ENCODE measurements around the gene WFDC8.
"Not testable (repeated sequence)": the region's sequence is repeated elsewhere in the genome, so short reads cannot be mapped to it uniquely, and the experiment has no call there.

WFDC8 gene

DNA sequence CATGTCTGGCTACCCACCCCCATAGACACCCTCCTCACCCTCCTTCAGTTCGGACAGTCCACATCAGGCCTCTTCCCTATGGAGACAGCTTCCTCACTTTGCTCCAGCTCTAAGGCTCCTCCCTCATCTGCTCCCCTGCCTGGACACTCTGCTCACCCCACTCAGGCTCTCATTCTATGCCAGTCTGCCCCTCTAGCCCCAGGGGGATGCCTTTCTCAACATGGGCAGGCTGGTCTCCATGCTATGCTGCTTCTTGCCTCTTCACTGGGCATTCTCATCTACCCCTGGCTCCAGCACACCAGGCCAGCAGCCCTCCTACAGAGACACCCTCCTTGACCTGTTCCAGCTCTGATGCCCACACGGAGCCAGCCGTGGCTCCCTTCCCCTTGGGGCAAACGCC lies at the start of gene WFDC8:
TSS of gene WFDC8 (minus strand) at position 101 of the 400 bp plus-strand sequence. CDS start at position 64, 37 bp downstream.
- DNase-seq = no peak

DNA sequence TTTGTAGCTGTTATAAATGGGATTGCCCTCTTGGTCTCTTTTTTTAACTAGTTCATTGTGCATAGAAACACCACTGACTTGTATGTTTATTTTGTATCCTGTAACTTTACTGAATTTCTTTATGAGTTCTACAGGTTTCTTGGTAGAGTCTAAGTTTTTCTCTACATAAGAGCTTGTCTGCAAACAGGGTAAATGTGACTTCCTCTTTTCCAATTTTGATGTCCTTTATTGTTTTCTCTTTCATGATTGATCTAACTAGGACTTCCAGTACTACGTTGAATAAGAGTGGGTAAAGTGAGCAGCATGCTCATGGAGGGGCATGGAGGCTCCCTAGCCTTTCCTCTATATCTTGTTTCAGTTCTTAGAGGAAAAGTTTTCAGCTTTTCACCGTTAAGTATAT lies 47.5 kb upstream of the WFDC8 start:
- DNase-seq = no peak

DNA sequence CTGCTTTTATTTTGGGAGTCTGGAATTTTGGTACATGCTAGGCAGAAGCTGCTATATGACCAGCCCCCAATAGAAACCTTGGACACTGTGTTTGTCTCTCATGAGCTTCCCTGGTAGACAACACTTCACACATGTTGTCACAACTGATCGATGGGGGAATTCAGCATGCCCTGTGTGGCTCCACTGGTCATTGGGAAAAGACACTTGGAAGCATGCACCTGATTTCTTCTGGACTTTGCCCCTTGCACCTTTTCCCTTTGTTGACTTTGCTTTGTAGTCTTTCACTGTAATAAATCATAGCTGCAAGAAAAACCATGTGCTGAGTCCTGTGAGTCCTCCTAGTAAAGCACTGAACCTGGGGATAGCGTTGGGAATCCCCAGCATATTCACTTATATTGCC lies 42.5 kb upstream of the WFDC8 start:
- DNase-seq = no peak

DNA sequence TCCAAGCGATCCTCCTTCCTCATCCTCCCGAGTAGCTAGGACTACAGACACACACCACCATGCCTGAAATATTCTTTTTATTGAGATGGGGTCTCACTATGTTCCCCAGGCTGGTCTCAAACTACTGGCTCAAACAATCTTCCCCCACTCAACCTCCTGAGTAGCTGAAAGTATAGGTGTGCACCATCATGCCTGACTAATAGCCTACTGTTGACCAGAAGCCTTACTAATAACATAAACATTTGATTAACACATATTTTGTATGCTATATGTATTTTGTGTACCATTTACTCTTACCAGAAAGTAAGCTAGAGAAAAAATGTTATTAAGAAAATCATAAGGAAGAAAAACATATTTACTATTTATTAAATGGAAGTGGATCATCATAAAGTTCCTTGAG lies 38.5 kb upstream of the WFDC8 start:
- no peak for DNase-seq

- DNase-seq = no peak
Observed at GRCh38 chr20:45612314-45612713, 33.2 kb upstream of the WFDC8 start.

- DNase-seq = no peak
Observed at GRCh38 chr20:45611054-45611453, 32.0 kb upstream of the WFDC8 start.

- DNase-seq = no peak
Observed at GRCh38 chr20:45607810-45608209, 28.7 kb upstream of the WFDC8 start.

- DNase-seq = no peak
Observed at GRCh38 chr20:45595235-45595634, 16.2 kb upstream of the WFDC8 start.

DNA sequence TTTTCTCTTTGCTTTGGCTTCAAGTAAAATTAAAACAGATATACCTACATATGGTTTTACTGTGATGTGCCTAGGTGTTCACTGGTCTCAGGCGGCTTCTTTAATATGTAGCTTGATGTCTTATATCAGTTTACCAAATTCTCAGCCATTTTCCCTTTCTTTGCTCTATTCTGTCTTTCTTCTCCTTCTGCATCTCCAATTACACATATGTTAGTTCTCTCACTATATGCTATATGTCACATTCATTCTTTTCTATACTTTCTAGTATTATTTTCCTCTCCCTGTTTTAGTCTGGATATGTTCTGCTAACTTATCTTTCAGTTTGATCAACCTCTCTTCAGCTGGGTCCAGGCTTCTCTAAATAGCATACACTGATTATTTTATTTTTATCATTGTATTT lies 14.4 kb upstream of the WFDC8 start:
- no peak for DNase-seq

- peak; percentile 41 for DNase-seq
Observed at GRCh38 chr20:45592574-45593189, 13.6 kb upstream of the WFDC8 start.

DNA sequence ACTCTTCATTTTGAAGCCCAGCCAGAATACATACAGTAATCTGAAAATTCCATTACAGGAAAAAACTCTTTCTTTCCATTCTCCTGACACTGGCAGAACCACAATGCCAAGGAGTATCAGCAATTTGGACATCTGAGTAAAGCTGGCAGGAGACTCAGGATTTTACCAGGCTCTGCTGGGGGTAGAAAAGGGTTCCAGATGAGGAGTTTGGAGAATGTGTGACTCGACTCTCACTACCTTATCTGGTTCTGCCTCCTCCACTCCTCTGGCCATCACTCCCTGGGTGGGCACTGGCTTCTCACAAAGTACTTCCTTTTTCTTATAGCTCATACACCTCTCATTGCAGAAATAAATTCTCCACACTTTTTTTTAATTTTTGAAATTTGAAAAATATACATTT lies 10.6 kb upstream of the WFDC8 start:
- no peak for DNase-seq

DNA sequence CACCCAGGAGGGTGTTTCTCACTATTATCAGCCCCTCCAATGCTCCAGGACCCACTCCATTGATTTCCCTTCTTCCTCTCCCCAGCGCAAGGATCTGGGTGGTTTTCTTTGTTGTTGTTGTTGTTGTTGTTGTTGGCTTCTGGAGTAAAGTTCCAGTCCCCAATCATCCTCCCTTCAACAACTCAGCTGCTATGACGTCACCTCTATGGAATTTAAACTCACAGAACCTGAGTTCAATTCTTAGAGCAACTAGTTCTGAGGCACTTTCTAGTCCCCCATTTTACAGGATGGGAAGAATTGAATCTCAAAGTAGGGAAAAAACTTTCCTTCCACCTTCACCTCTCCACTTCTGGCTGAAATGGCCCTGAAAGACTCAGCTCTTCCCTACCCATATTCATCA lies 9.7 kb upstream of the WFDC8 start:
- DNase-seq = no peak

- not testable (repeated sequence) for DNase-seq
Observed at GRCh38 chr20:45585986-45586385, 6.9 kb upstream of the WFDC8 start.

- not testable (repeated sequence) for DNase-seq
Observed at GRCh38 chr20:45584294-45584693, 5.2 kb upstream of the WFDC8 start.

GRCh38 chr20:45583502-45583901 lies 4.4 kb upstream of the WFDC8 start:
- no peak for DNase-seq

DNA sequence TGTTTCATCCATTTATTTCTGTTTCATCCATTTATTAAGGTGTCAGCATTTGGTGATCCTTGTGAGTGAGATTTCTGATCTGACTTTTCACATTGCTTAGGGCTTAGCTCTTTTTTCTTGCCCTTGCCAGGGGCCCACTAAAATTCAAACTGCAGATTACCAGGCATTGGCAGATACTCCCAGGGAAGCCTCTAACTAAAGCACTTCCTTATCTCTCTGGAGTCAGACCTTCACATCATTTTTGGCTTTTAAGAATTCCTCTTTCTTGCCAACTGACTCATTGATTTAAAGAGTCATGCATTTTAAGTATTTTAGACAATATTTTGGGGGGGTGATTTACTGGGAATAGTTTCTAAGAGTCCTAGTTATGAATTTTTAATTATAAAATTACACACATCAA lies 2.6 kb upstream of the WFDC8 start:
- no peak for DNase-seq

DNA sequence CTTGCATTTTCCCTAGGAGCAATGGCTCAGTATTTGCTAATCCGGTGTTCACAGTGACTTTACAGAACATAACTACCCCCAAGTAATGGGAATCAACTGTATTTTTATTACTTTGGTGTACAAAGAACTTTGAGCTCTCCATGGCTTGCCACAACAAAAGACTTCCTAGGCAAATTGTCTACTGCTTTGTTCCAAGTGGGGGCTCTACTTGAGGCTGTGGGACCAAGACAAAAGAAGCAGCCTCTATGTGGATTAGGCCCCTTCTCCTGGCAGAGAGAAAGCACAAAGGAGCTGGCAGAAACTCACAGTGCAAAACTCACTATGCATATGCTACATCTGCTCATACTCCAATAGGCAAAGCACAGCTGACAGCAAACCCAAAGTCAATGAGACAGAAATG lies 853 bp downstream of the WFDC8 start:
- no peak for DNase-seq

GRCh38 chr20:45576995-45577394 lies 2.1 kb downstream of the WFDC8 start:
- DNase-seq = no peak

- no peak for DNase-seq
Observed at GRCh38 chr20:45575931-45576330, 3.2 kb downstream of the WFDC8 start.

- not testable (repeated sequence) for DNase-seq
Observed at GRCh38 chr20:45569650-45570049, 9.4 kb downstream of the WFDC8 start.

DNA sequence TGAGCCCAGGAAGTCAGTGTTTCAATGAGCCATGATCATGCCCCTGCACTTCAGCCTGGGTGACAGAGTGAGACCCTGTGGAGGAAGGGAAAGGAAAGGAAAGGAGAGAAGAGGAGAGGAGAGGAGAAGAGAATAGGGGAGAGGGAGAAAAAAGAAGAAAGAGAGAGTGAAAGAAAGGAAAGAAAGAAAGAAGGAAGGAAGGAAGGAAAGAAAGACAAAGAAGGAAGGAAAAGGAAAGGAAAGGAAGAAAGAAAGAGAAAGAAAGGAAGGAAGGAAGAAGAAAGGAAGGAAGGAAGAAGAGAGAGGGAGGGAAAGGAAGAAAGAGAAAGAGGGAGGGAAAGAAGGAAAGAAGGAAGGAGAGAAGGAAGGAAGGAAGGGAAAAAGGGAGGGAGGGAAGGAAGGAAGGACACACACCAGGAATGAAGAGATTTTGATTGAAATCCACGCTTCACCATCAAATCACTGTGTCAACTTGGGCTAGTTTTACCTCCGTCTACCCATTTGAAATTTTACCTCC lies 14.3 kb downstream of the WFDC8 start:
- DNase-seq = no peak

GRCh38 chr20:45555198-45555597 lies 23.9 kb downstream of the WFDC8 start:
- DNase-seq = no peak

GRCh38 chr20:45552456-45552855 lies 26.6 kb downstream of the WFDC8 start:
- no peak for DNase-seq

- DNase-seq = no peak
Observed at GRCh38 chr20:45550765-45551164, 28.3 kb downstream of the WFDC8 start.

- no peak for DNase-seq
Observed at GRCh38 chr20:45548410-45548809, 30.7 kb downstream of the WFDC8 start.

All from CD4-positive, alpha-beta T cell treated with Interleukin-21 for 1 hour (primary cell).